Measurements from ENCODE around the gene OAS2.

Gene OAS2

DNA sequence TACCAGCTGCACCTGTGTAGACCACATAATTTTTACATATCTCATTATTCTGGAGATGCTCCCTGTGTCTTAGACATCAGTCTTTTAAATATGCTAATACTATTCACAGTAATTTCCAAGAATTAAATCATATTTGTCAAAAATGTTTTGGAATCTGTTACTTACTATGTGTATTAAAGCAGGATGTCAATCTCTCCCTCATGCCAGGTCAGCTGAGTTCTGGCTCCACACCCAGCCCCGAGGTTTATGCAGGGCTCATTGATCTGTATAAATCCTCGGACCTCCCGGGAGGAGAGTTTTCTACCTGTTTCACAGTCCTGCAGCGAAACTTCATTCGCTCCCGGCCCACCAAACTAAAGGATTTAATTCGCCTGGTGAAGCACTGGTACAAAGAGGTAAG lies 27.9 kb downstream of the OAS2 start:
- TF ChIP-seq, protein P1, sequence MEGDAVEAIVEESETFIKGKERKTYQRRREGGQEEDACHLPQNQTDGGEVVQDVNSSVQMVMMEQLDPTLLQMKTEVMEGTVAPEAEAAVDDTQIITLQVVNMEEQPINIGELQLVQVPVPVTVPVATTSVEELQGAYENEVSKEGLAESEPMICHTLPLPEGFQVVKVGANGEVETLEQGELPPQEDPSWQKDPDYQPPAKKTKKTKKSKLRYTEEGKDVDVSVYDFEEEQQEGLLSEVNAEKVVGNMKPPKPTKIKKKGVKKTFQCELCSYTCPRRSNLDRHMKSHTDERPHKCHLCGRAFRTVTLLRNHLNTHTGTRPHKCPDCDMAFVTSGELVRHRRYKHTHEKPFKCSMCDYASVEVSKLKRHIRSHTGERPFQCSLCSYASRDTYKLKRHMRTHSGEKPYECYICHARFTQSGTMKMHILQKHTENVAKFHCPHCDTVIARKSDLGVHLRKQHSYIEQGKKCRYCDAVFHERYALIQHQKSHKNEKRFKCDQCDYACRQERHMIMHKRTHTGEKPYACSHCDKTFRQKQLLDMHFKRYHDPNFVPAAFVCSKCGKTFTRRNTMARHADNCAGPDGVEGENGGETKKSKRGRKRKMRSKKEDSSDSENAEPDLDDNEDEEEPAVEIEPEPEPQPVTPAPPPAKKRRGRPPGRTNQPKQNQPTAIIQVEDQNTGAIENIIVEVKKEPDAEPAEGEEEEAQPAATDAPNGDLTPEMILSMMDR (IDR thresholded peaks at IDR 0.05; ENCODE audit: unreplicated experiment in 3 of 3) = no peak
- Mint-ChIP-seq H3K27me3 (ENCODE audit: low read depth) (peaks cover 66% of the 10 kb centered on the region), H3K36me3 (ENCODE audit: low read depth) (no peaks in the 10 kb centered on the region), H3K27ac (no peak overlapping the region), H3K9me3 (no peaks in the 10 kb centered on the region), H3K4me1 (no peaks in the 10 kb centered on the region), H3K4me3 (no peak overlapping the region)

DNA sequence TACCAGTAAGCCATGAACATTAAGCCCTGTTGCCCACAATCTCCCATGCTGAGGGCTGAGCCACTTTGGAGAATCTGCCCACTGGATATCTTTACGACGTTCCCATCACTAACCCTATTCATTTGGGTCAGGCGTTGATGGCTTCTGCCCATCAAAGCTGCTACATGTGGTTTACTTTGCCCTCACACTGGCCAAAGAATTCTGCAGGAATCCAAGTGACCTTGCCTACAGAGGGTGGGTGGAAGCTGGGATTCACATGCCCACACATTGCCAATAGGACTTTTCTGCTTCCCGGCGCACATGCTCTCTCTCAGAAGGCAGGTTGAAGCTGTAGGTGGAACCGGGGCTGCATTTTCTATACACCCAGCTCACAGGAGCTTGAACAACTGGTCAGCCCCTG lies 28.3 kb downstream of the OAS2 start:
- no peaks in the 10 kb centered on the region for H3K36me3 Mint-ChIP-seq (ENCODE audit: low read depth)
- no peak overlapping the region for H3K27ac Mint-ChIP-seq
- TF ChIP-seq, protein P1 (IDR thresholded peaks at IDR 0.05; ENCODE audit: unreplicated experiment in 3 of 3) = no peak
- peaks cover 66% of the 10 kb centered on the region for H3K27me3 Mint-ChIP-seq (ENCODE audit: low read depth)
- peaks cover 2% of the 10 kb centered on the region for H3K9me3 Mint-ChIP-seq
- H3K4me1 Mint-ChIP-seq = no peaks in the 10 kb centered on the region
- no peak overlapping the region for H3K4me3 Mint-ChIP-seq

DNA sequence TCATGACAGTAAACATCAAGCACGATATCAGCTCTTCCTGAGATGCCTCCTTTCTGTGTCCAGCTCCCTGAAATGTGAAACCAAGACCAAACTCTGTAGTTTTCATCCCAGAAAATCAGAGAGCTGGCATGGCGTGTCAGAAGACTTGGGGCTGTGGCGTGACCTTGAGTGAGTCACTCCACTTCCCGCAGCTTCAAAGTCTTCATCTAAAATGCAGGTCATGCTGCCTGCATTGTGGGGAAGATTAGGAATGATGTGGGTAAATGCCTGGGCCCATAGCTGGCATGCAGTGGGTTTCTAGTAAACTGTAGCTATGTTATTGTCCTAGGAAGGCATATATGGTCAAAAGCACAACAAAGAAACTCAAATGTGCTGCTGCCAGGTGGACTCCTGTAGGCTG lies 28.8 kb downstream of the OAS2 start:
- no peak overlapping the region for H3K4me3 Mint-ChIP-seq
- H3K36me3 Mint-ChIP-seq (ENCODE audit: low read depth) = no peaks in the 10 kb centered on the region
- no peaks in the 10 kb centered on the region for H3K4me1 Mint-ChIP-seq
- TF ChIP-seq, protein P1 (IDR thresholded peaks at IDR 0.05; ENCODE audit: unreplicated experiment in 3 of 3) = no peak
- H3K27me3 Mint-ChIP-seq (ENCODE audit: low read depth) = peaks cover 66% of the 10 kb centered on the region
- peaks cover 4% of the 10 kb centered on the region for H3K9me3 Mint-ChIP-seq
- H3K27ac Mint-ChIP-seq = no peak overlapping the region

DNA sequence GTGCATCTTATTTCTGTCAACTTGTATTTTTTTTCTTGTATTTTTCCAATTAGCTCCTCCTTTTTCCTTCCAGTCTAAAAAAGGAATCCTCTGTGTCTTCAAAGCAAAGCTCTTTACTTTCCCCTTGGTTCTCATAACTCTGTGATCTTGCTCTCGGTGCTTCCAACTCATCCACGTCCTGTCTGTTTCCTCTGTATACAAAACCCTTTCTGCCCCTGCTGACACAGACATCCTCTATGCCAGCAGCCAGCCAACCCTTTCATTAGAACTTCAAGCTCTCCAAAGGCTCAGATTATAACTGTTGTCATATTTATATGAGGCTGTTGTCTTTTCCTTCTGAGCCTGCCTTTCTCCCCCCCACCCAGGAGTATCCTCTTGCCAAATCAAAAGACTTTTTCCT lies 32.4 kb downstream of the OAS2 start:
- Mint-ChIP-seq H3K27me3 (ENCODE audit: low read depth) (peaks cover 46% of the 10 kb centered on the region), H3K36me3 (ENCODE audit: low read depth) (no peaks in the 10 kb centered on the region), H3K4me1 (no peaks in the 10 kb centered on the region), H3K9me3 (peaks cover 4% of the 10 kb centered on the region), H3K27ac (peak overlapping the region in 1 of 3 experiments; percentile 9), H3K4me3 (no peak overlapping the region)
- TF ChIP-seq, protein P1 (IDR thresholded peaks at IDR 0.05; ENCODE audit: unreplicated experiment in 3 of 3) = no peak

DNA sequence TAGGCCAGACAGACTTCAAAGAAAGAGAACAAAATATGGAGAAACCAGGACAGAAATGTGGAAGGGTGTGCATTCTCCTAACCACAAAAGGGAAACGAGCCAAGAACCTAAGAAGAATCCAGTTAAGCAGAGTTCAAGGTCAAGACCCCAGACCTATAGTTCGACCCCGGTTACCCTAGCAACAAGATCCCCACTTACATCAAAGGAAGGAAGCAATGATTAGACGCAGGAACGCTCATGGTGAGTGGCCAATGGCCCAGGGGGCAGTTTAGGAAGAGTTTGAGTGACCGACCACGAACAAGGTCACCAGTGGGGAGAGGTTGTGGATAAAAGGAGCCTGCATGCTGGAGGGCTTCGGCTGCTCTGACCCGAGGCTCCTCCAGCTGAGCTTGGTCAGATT lies 36.2 kb downstream of the OAS2 start:
- peaks cover 4% of the 10 kb centered on the region for H3K9me3 Mint-ChIP-seq
- TF ChIP-seq, protein P1 (IDR thresholded peaks at IDR 0.05; ENCODE audit: unreplicated experiment in 3 of 3) = no peak
- peaks cover 7% of the 10 kb centered on the region for H3K4me1 Mint-ChIP-seq
- peaks cover 24% of the 10 kb centered on the region for H3K27me3 Mint-ChIP-seq (ENCODE audit: low read depth)
- no peaks in the 10 kb centered on the region for H3K36me3 Mint-ChIP-seq (ENCODE audit: low read depth)
- no peak overlapping the region for H3K27ac Mint-ChIP-seq
- no peak overlapping the region for H3K4me3 Mint-ChIP-seq

DNA sequence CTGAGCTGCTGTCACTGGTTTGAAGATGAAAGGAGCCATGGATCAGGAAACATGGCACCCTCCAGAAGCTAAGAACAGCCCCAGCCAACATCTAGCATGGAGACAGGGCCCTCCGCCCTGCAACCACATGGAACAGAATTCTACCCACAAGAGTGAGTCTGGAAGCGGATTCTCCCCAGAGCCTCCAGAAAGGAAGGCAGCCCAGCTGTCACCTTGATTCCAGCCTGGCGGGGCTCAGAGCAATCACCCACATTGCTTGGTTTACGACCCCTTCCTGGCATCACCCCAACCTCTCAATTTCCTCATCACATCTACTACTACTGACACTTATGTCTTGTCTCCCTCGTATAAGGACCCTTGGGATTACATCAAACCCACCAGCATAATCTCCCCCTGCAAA lies 38.5 kb downstream of the OAS2 start:
- H3K27me3 Mint-ChIP-seq (ENCODE audit: low read depth) = peaks cover 20% of the 10 kb centered on the region
- peaks cover under 1% of the 10 kb centered on the region for H3K9me3 Mint-ChIP-seq
- H3K4me1 Mint-ChIP-seq = peaks cover 10% of the 10 kb centered on the region
- no peak overlapping the region for H3K27ac Mint-ChIP-seq
- TF ChIP-seq, protein P1 (IDR thresholded peaks at IDR 0.05; ENCODE audit: unreplicated experiment in 3 of 3) = no peak
- no peaks in the 10 kb centered on the region for H3K36me3 Mint-ChIP-seq (ENCODE audit: low read depth)
- H3K4me3 Mint-ChIP-seq = no peak overlapping the region
